ENCODE results near the gene TCF7L1. TPM values are rescaled to one million over a fixed set of nuclear protein-coding genes. Genes with fewer than 3 reads are reported as not detected.

The TCF7L1 gene
- polyA plus RNA-seq, 1 of the 3 experiments (the other 2 are of a cell fraction): 3.7 TPM

- Histone ChIP-seq H3K4me2 (no peak overlapping the region), H3K9me3 (no peaks in the 10 kb centered on the region), H3K9me2 (no peaks in the 10 kb centered on the region), H3K79me2 (ENCODE audit: insufficient read depth) (no peaks in the 10 kb centered on the region), H4K20me1 (ENCODE audit: insufficient read depth) (no peaks in the 10 kb centered on the region), H3K27ac (ENCODE audit: low read depth in 2 of 2, low read length in 1 of 2) (no peak overlapping the region), H3K36me3 (replicated peaks in 1 of 2; ENCODE audit: control insufficient read depth in 1 of 2, insufficient read depth in 2 of 2, low read length in 1 of 2) (peaks cover 0 to 14% of the 10 kb centered on the region in 2 experiments), H3K4me1 (ENCODE audit: control insufficient read depth in 1 of 2, insufficient read depth in 2 of 2, low read depth in 1 of 2, low read length in 1 of 2) (no peaks in the 10 kb centered on the region), H3K4me3 (ENCODE audit: low read depth in 2 of 2, low read length in 1 of 2) (no peak overlapping the region), H3K27me3 (ENCODE audit: insufficient read depth) (no peaks in the 10 kb centered on the region), H3K9ac (no peak overlapping the region), H3F3A (replicated peaks; ENCODE audit: insufficient read depth) (no peaks in the 10 kb centered on the region), H2AFZ (ENCODE audit: low read depth) (no peak overlapping the region)
- 96% methylated on average over 24 of the region's 30 CpGs for WGBS (ENCODE audit: low lambda C conversion rate)
- CTCF ChIA-PET: interaction anchor here (0.6 to 1.3 kb wide), 4 partner anchors 10 to 80 kb away, joined by 3 to 4 read pairs (median 4); no protein-coding TSS in a partner anchor
- TF ChIP-seq MEF2A (IDR thresholded peaks at IDR 0.05; ENCODE audit: borderline replicate concordance, low read depth): no peak
- TF ChIP-seq FOXJ3 (CRISPR knock-in tag; IDR thresholded peaks at IDR 0.05): no peak
- no peak for TF ChIP-seq RFX5 (IDR thresholded peaks at IDR 0.05; ENCODE audit: low read length)
- TF ChIP-seq MXI1 (IDR thresholded peaks at IDR 0.05; ENCODE audit: low read depth, low read length): no peak
- no peak for TF ChIP-seq FOSL2 (IDR thresholded peaks at IDR 0.05; ENCODE audit: borderline replicate concordance, low read depth)
- no peak for TF ChIP-seq RAD21 (IDR thresholded peaks at IDR 0.05; ENCODE audit: low read length)
- no peak for TF ChIP-seq GABPA (IDR thresholded peaks at IDR 0.05; ENCODE audit: low read depth)
- TF ChIP-seq ZBTB33 (IDR thresholded peaks at IDR 0.05; ENCODE audit: borderline replicate concordance, low read depth): no peak
- no peak for TF ChIP-seq POLR2AphosphoS5 (IDR thresholded peaks at IDR 0.05; ENCODE audit: low read depth, low read length)
- TF ChIP-seq USF2 (IDR thresholded peaks at IDR 0.05; ENCODE audit: borderline replicate concordance, low read depth, low read length): no peak
- TF ChIP-seq MAX (IDR thresholded peaks at IDR 0.05; ENCODE audit: low read depth): no peak
- no peak for TF ChIP-seq TCF12 (IDR thresholded peaks at IDR 0.05)
- no peak for TF ChIP-seq RCOR1 (IDR thresholded peaks at IDR 0.05; ENCODE audit: low read length)
- no peak for TF ChIP-seq SIN3A (IDR thresholded peaks at IDR 0.05; ENCODE audit: borderline replicate concordance, low read depth, low read length)
- TF ChIP-seq CTCF (IDR thresholded peaks at IDR 0.05): no peak
- no peak for TF ChIP-seq SMC3 (IDR thresholded peaks at IDR 0.05; ENCODE audit: low read depth, low read length)
- TF ChIP-seq RXRA (IDR thresholded peaks at IDR 0.05; ENCODE audit: borderline replicate concordance, low read depth): no peak
- TF ChIP-seq JUND (IDR thresholded peaks at IDR 0.05): no peak
- DNase-seq: no peak
- POLR2A ChIA-PET: interaction anchor here (1.6 kb wide), 1 partner anchor 13 kb away, joined by 5 read pairs; the partner anchor contains the start of genes ELMOD3 and RETSAT
Observed at GRCh38 chr2:85341269-85342029, 208.3 kb downstream of the TCF7L1 start.

Measured in SK-N-SH (cell line).